ENCODE results near the gene CD300LG. TPM values are rescaled to one million over a fixed set of nuclear protein-coding genes. Genes with fewer than 3 reads are reported as not detected.

Gene CD300LG
- total and polyA plus RNA-seq, 7 experiments from 2014 or later: not detected

DNA sequence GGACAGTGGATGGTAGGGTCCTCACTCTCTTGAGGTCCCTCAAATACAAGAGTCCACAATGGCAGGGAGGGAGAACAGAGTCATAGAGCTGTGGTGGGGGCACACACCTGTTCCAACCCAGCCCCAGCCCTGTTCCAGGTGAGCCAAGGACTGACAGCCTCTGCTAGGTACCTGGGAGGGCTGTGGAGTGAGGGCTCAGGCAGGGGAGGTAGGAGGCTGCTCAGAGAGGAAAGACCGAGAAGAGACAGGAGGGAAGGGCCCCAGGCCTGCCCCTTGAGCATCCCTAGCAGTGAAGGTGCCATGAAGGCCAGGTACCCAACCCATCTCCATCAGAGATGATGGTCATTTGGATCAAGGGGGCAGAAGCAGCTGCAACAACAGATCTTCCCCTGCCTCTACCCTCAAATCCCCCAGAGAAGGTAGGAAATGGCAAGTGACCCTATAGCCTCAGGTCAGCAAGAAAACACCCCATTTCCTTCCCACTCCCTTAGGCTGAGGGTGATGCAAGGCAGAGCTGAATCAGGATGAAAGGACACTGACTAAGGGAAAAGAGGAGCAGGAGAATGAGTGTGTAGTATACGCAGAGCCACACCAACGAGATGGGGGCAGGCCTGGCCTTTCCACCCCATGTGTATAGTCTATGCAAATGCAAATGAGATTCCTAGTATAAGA lies 28.6 kb downstream of the CD300LG start:
- H3K27ac Mint-ChIP-seq: peak overlapping the region in 1 of 9 donors; percentile 80
- POLR2A ChIA-PET: no interaction called here
- intact Hi-C loops (cut with micrococcal nuclease): no loop called here
- no peaks in the 10 kb centered on the region for H3K27me3 ChIP-seq (ENCODE audit: control insufficient read depth in 2 of 2, insufficient read depth in 2 of 2, low read length in 2 of 2)
- no peak overlapping the region for H3K4me3 ChIP-seq (ENCODE audit: low read length)
- no peaks in the 10 kb centered on the region for H3K36me3 Mint-ChIP-seq
- peaks cover 0 to 11% (median 5%) of the 10 kb centered on the region in 5 donors for H3K27me3 Mint-ChIP-seq
- no peak overlapping the region for H3K27ac ChIP-seq (ENCODE audit: low read depth, low read length)
- H3K9me3 Mint-ChIP-seq: peaks cover 0 to 1% (median 0%) of the 10 kb centered on the region in 11 donors
- ATAC-seq (no peak), DNase-seq (no peak)
- peak overlapping the region in 1 of 10 donors; percentile 8 for H3K4me3 Mint-ChIP-seq
- H3K36me3 ChIP-seq (ENCODE audit: control insufficient read depth in 2 of 3, insufficient read depth in 3 of 3, low read length in 3 of 3): no peaks in the 10 kb centered on the region
- H3K4me1 ChIP-seq (ENCODE audit: control insufficient read depth in 2 of 2, insufficient read depth in 2 of 2, low read length in 2 of 2): no peaks in the 10 kb centered on the region
- peaks cover 0 to 2% (median 0%) of the 10 kb centered on the region in 7 donors for H3K4me1 Mint-ChIP-seq
- H3K9me3 ChIP-seq (ENCODE audit: control insufficient read depth in 2 of 3, low read length in 3 of 3): no peaks in the 10 kb centered on the region
- CTCF ChIA-PET: no interaction called here

GRCh38 chr17:43877031-43877430 lies 30.1 kb downstream of the CD300LG start:
- Mint-ChIP-seq H3K36me3 (peaks cover 0 to 4% (median 0%) of the 10 kb centered on the region in 5 donors), H3K4me3 (no peak overlapping the region), H3K27me3 (peaks cover 0 to 11% (median 4%) of the 10 kb centered on the region in 5 donors), H3K4me1 (peaks cover 0 to 2% (median 0%) of the 10 kb centered on the region in 7 donors), H3K27ac (no peak overlapping the region), H3K9me3 (peaks cover 0 to 1% (median 0%) of the 10 kb centered on the region in 11 donors)
- Histone ChIP-seq H3K9me3 (ENCODE audit: control insufficient read depth in 2 of 3, low read length in 3 of 3) (no peaks in the 10 kb centered on the region), H3K4me1 (ENCODE audit: control insufficient read depth in 2 of 2, insufficient read depth in 2 of 2, low read length in 2 of 2) (no peaks in the 10 kb centered on the region), H3K27ac (ENCODE audit: low read depth, low read length) (no peak overlapping the region), H3K4me3 (ENCODE audit: low read length) (no peak overlapping the region), H3K27me3 (ENCODE audit: control insufficient read depth in 2 of 2, insufficient read depth in 2 of 2, low read length in 2 of 2) (no peaks in the 10 kb centered on the region), H3K36me3 (ENCODE audit: control insufficient read depth in 2 of 3, insufficient read depth in 3 of 3, low read length in 3 of 3) (no peaks in the 10 kb centered on the region)
- CTCF ChIA-PET: interaction anchor here (1.4 to 2.8 kb wide), 7 partner anchors 31 to 167 kb away, joined by 3 to 21 read pairs (median 5); partner anchors contain the start of gene TMEM101
- no peak for ATAC-seq
- intact Hi-C loops (cut with micrococcal nuclease): no loop called here
- no peak for DNase-seq
- POLR2A ChIA-PET: no interaction called here

DNA sequence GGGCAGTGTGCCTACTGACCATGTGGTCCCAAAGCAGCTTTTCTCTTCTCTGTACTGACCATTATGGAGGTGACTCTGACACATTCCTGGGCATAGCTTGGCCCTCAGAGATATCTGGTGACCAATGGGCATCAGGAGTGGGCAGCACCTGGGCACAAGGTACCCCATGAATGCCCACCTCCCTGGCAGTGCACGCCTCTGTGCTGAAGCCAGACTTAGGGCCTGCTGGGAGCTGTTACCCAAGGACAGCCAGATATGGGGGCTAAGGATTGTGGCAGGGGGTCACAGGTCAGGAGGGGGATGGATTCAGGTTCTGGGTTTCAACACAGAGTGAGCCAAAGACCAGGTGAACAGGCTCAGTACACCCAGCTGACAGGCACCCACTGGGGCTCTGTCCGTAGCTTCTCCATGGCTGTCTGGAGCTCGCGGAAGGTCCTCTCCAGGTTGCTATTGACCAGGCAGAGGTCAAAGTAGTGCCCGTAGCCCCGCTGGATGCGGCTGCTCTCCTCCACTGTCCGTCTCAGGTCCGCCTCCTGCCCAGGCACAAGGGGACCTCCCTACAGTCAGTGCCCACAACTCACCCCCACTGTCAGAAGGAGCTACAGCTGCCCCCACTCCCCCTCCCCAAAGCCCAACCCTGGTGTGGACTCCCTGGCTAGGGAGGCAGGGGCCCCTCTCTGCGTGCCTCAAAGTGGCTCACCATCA lies 30.6 kb downstream of the CD300LG start:
- no peak overlapping the region for H3K27ac ChIP-seq (ENCODE audit: low read depth, low read length)
- no peaks in the 10 kb centered on the region for H3K9me3 ChIP-seq (ENCODE audit: control insufficient read depth in 2 of 3, low read length in 3 of 3)
- H3K4me1 ChIP-seq (ENCODE audit: control insufficient read depth in 2 of 2, insufficient read depth in 2 of 2, low read length in 2 of 2): no peaks in the 10 kb centered on the region
- no peak for ATAC-seq
- H3K36me3 ChIP-seq (ENCODE audit: control insufficient read depth in 2 of 3, insufficient read depth in 3 of 3, low read length in 3 of 3): no peaks in the 10 kb centered on the region
- Mint-ChIP-seq H3K4me1 (peaks cover 0 to 2% (median 0%) of the 10 kb centered on the region in 7 donors), H3K9me3 (peaks cover 0 to under 1% (median 0%) of the 10 kb centered on the region in 11 donors), H3K27ac (no peak overlapping the region), H3K36me3 (peaks cover 0 to 6% (median 0%) of the 10 kb centered on the region in 5 donors), H3K27me3 (peaks cover 0 to 9% (median 0%) of the 10 kb centered on the region in 5 donors), H3K4me3 (no peak overlapping the region)
- CTCF ChIA-PET: interaction anchor here (0.5 to 2.8 kb wide), 21 partner anchors 15 to 1440 kb away, joined by 3 to 21 read pairs (median 4); partner anchors contain the start of gene TMEM101
- no peak for DNase-seq
- no peaks in the 10 kb centered on the region for H3K27me3 ChIP-seq (ENCODE audit: control insufficient read depth in 2 of 2, insufficient read depth in 2 of 2, low read length in 2 of 2)
- intact Hi-C loops (cut with micrococcal nuclease): loop anchor here (1.0 kb wide), 4 partner anchors 40 to 291 kb away; no protein-coding TSS in a partner anchor
- H3K4me3 ChIP-seq (ENCODE audit: low read length): no peak overlapping the region
- POLR2A ChIA-PET: interaction anchor here (0.5 to 1.3 kb wide), 2 partner anchors 11 to 509 kb away, joined by 3 read pairs; no protein-coding TSS in a partner anchor

DNA sequence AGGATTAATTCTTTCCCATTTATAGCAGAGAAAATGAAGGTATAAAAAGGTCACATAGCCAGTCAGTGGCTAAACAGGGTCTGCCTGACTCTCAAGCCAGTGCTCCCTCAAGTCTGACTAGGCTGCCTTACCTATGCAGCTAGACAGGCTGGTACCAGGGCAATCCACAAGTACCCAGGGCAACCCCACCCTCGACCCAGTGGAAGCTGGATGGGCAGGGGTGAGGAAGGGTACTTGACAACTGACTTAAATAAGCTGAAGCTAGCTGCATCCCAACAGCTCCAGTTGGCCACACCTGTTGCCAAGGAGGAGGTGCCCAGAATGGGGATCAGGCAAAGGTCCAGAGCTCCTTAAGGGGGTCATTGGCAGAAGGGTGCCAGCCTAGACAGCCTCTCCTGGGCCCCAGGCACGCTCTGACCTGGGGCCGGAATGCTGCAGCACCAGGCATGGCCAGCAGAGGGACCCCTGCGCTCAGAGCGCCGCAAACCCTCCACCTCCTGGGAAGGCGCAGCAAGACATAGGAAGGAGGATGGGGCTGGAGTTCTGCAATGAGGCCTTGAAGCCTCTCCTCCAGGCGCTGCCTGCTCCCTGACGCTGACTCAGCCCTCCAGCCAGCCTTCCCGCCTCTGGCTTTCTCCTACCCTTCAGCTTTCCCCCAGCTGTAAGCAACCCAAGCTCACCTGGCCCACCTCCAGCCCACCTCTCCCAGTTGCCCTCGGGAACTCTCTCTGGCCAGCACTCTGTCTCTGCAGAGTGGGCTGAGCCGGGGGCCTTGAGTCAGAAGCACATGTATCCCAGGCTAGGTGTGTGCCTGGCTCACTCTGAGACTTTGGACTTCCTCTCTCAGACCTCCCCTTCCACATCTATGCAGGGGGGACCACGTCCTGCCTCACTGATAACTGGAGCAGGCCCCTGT lies 31.5 kb downstream of the CD300LG start:
- Histone ChIP-seq H3K36me3 (ENCODE audit: control insufficient read depth in 2 of 3, insufficient read depth in 3 of 3, low read length in 3 of 3) (no peaks in the 10 kb centered on the region), H3K4me3 (ENCODE audit: low read length) (no peak overlapping the region), H3K4me1 (ENCODE audit: control insufficient read depth in 2 of 2, insufficient read depth in 2 of 2, low read length in 2 of 2) (no peaks in the 10 kb centered on the region), H3K27ac (ENCODE audit: low read depth, low read length) (no peak overlapping the region), H3K27me3 (ENCODE audit: control insufficient read depth in 2 of 2, insufficient read depth in 2 of 2, low read length in 2 of 2) (no peaks in the 10 kb centered on the region), H3K9me3 (ENCODE audit: control insufficient read depth in 2 of 3, low read length in 3 of 3) (no peaks in the 10 kb centered on the region)
- peaks cover 0 to 8% (median 0%) of the 10 kb centered on the region in 5 donors for H3K27me3 Mint-ChIP-seq
- peaks cover 0 to 8% (median 0%) of the 10 kb centered on the region in 5 donors for H3K36me3 Mint-ChIP-seq
- peak overlapping the region in 1 of 10 donors; percentile 59 for H3K4me3 Mint-ChIP-seq
- DNase-seq: peak in 8 of 9 donors; percentile 29 to 71 (median 59)
- CTCF ChIA-PET: interaction anchor here (0.5 to 2.8 kb wide), 26 partner anchors 14 to 1439 kb away, joined by 3 to 21 read pairs (median 4); partner anchors contain the start of gene TMEM101
- intact Hi-C loops (cut with micrococcal nuclease): loop anchor here (1.0 kb wide), 4 partner anchors 39 to 290 kb away; no protein-coding TSS in a partner anchor
- ATAC-seq: peak; percentile 91
- POLR2A ChIA-PET: interaction anchor here (0.5 to 1.3 kb wide), 2 partner anchors 12 to 509 kb away, joined by 3 read pairs; no protein-coding TSS in a partner anchor
- H3K9me3 Mint-ChIP-seq: no peaks in the 10 kb centered on the region
- H3K4me1 Mint-ChIP-seq: peaks cover 0 to 2% (median 0%) of the 10 kb centered on the region in 7 donors
- no peak overlapping the region for H3K27ac Mint-ChIP-seq

- H3K27me3 Mint-ChIP-seq: peaks cover 0 to 6% (median 0%) of the 10 kb centered on the region in 5 donors
- no peak overlapping the region for H3K27ac Mint-ChIP-seq
- ChIA-PET POLR2A (no interaction called here), CTCF (interaction anchor here (0.6 to 2.8 kb wide), 7 partner anchors 15 to 453 kb away, joined by 3 to 21 read pairs (median 4); partner anchors contain the start of gene NAGS)
- Histone ChIP-seq H3K27me3 (ENCODE audit: control insufficient read depth in 2 of 2, insufficient read depth in 2 of 2, low read length in 2 of 2) (no peaks in the 10 kb centered on the region), H3K27ac (ENCODE audit: low read depth, low read length) (no peak overlapping the region), H3K4me3 (ENCODE audit: low read length) (no peak overlapping the region), H3K36me3 (ENCODE audit: control insufficient read depth in 2 of 3, insufficient read depth in 3 of 3, low read length in 3 of 3) (no peaks in the 10 kb centered on the region), H3K4me1 (ENCODE audit: control insufficient read depth in 2 of 2, insufficient read depth in 2 of 2, low read length in 2 of 2) (no peaks in the 10 kb centered on the region), H3K9me3 (ENCODE audit: control insufficient read depth in 2 of 3, low read length in 3 of 3) (no peaks in the 10 kb centered on the region)
- H3K36me3 Mint-ChIP-seq: peaks cover 0 to 8% (median 0%) of the 10 kb centered on the region in 5 donors
- H3K4me3 Mint-ChIP-seq: no peak overlapping the region
- DNase-seq: peak in 1 of 9 donors; percentile 8
- H3K9me3 Mint-ChIP-seq: no peaks in the 10 kb centered on the region
- peaks cover 0 to 2% (median 0%) of the 10 kb centered on the region in 7 donors for H3K4me1 Mint-ChIP-seq
- no peak for ATAC-seq
- intact Hi-C loops (cut with micrococcal nuclease): no loop called here
Observed at GRCh38 chr17:43879723-43880419, 32.9 kb downstream of the CD300LG start.

Measured in naive thymus-derived CD4-positive, alpha-beta T cell (primary cell).